Lung (tissue), 12 donors: ENCODE measurements around the gene SARNP. TPM values are rescaled to one million over a fixed set of nuclear protein-coding genes. Genes with fewer than 3 reads are reported as not detected.

ENCODE experiments used
- ATAC-seq: fragments of 200-7000 bp; cut with Tn5 transposase; one replicate; pipeline ENCODE4 v1.9.1; 2020; ENCODE audit warnings: moderate number of reproducible peaks; ENCODE audit not compliant: insufficient read depth, low FRiP score
- DNase-seq, 3 donors: peaks; one replicate each; pipeline ENCODE4 v3.0.0-alpha.2; 2013 to 2017
- H3K27ac ChIP-seq, 2 donors: one replicate each; pipeline ENCODE4 v1.5.1; 2013; ENCODE audit warnings: mild to moderate bottlenecking in 2 of 2, moderate library complexity in 2 of 2, control low read depth in 1 of 2, inconsistent platforms in 1 of 2, low read depth in 1 of 2, low read length in 1 of 2
- H3K27me3 ChIP-seq, 3 donors: one replicate each; pipeline ENCODE4 v1.5.1; 2013; ENCODE audit warnings: low read length in 2 of 3; ENCODE audit not compliant: control insufficient read depth in 3 of 3, insufficient read depth in 3 of 3
- H3K36me3 ChIP-seq, 4 donors: one replicate each; pipeline ENCODE4 v1.5.1; 2013; ENCODE audit warnings: low read length in 4 of 4, mild to moderate bottlenecking in 1 of 4, moderate library complexity in 1 of 4; ENCODE audit not compliant: control insufficient read depth in 4 of 4, insufficient read depth in 4 of 4
- H3K4me1 ChIP-seq, 5 donors: one replicate each; pipeline ENCODE4 v1.5.1; 2013; ENCODE audit warnings: low read length in 5 of 5, mild to moderate bottlenecking in 2 of 5, moderate library complexity in 1 of 5; ENCODE audit not compliant: control insufficient read depth in 5 of 5, insufficient read depth in 5 of 5
- H3K4me3 ChIP-seq: one replicate; pipeline ENCODE4 v1.5.1; 2013; ENCODE audit warnings: mild to moderate bottlenecking, control low read depth, moderate library complexity
- H3K9ac ChIP-seq, 2 donors: one replicate each; pipeline ENCODE4 v1.5.1; 2013; ENCODE audit warnings: low read length in 2 of 2, control low read depth in 1 of 2; ENCODE audit not compliant: insufficient read depth in 1 of 2
- H3K9me3 ChIP-seq, 4 donors: one replicate each; pipeline ENCODE4 v1.5.1; 2013; ENCODE audit warnings: low read length in 3 of 4, mild to moderate bottlenecking in 1 of 4, moderate library complexity in 1 of 4; ENCODE audit not compliant: control insufficient read depth in 4 of 4, insufficient read depth in 3 of 4
- WGBS, 2 donors: extraction: QIAGEN DNeasy Blood & Tissue Kit; methylation state at CpG; one replicate each; pipeline ENCODE4 v1.1.7; 2013; 5-methylcytosine and 5-hydroxymethylcytosine counted together
- polyA plus RNA-seq, 2 donors: library from polyadenylated mRNA; stranded (reverse); fragments of 200-250 nt; gene quantifications; one replicate each; pipeline ENCODE4 v1.2.1, GENCODE V29; 2013
- total RNA-seq, 2 donors: library from RNA; depleted of rRNA in 1 of 2; stranded (reverse); fragments of >200 nt in 1 of 2; gene quantifications; one replicate each; pipeline ENCODE4 v1.2.1, GENCODE V29; 2014 to 2021
- TF ChIP-seq, protein P1 (sequence below): IDR thresholded peaks from 2 replicates; pipeline ENCODE4 v1.5.1; 2012; ENCODE audit warnings: mild to moderate bottlenecking; ENCODE audit errors: control extremely low read depth, extremely low read depth
- donor health status: control.
- donor health status: control.
- donor health status: Bipolar disorder and iron deficiency.
- donor health status: healthy.
- donor health status: DM: yes; HTN: yes; CAD: no.

Gene SARNP
- total and polyA plus RNA-seq, 4 donors = 51.9 to 102 (median 82.2) TPM

DNA sequence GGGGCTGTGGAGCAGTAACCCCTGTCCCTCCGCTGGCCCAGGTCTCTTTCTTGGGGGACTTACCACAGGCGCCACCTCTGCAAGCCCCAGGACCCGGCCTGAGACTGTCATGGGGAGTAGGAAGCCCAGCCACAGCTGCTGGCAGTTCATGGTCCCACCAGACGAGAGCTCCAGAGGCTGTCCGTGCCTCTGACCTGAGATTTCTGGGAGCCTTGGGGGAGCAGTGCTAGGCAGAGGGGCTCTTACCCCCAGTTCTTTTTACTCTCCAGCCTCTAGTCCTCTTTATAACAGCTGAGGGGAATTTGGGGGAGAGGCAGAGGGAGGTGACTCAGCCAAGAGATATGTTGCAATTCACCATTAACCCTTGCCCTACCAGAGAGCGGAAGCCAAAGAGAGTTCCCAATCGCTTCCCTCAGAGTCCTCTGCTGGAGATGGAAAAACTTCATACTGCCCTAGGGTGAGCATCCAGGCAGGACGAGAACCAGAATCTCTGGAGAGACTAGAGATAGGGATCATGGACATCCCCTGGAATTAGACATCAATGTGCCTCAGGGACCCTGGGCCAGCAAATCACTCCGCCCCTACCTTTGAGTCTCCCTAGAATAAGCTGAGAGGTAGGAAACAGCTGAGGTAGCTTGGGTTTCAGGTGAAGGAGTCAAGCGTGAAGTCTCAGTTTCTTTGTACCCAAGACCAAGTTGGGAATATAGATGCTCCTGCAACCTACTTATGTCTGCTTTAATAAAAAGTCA is 25.3 kb upstream of the SARNP start, which contains the start of gene MMP19:
MMP19 (minus strand) TSS at position 256 of the 749 bp plus-strand sequence; CDS start at position 150, 106 bp downstream.
- DNase-seq (peak; percentile 77 to 92 (median 90)), ATAC-seq (peak; percentile 63)
- Histone ChIP-seq H3K9ac (peak within 1 kb of the TSS in 1 of 2 donors; percentile 70), H3K27me3 (no peaks in the 10 kb centered on the region), H3K4me3 (peak within 1 kb of the TSS; percentile 47), H3K4me1 (peaks cover 0 to 18% (median 0%) of the 10 kb centered on the region in 5 donors), H3K36me3 (peaks cover 0 to 3% (median 1%) of the 10 kb centered on the region in 4 donors), H3K27ac (peak within 1 kb of the TSS in 1 of 2 donors; percentile 51), H3K9me3 (no peaks in the 10 kb centered on the region)
- TF ChIP-seq, protein P1, sequence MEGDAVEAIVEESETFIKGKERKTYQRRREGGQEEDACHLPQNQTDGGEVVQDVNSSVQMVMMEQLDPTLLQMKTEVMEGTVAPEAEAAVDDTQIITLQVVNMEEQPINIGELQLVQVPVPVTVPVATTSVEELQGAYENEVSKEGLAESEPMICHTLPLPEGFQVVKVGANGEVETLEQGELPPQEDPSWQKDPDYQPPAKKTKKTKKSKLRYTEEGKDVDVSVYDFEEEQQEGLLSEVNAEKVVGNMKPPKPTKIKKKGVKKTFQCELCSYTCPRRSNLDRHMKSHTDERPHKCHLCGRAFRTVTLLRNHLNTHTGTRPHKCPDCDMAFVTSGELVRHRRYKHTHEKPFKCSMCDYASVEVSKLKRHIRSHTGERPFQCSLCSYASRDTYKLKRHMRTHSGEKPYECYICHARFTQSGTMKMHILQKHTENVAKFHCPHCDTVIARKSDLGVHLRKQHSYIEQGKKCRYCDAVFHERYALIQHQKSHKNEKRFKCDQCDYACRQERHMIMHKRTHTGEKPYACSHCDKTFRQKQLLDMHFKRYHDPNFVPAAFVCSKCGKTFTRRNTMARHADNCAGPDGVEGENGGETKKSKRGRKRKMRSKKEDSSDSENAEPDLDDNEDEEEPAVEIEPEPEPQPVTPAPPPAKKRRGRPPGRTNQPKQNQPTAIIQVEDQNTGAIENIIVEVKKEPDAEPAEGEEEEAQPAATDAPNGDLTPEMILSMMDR = no peak
- WGBS, 2 donors = 59 to 63% methylated on average over 10 of the region's 10 CpGs

DNA sequence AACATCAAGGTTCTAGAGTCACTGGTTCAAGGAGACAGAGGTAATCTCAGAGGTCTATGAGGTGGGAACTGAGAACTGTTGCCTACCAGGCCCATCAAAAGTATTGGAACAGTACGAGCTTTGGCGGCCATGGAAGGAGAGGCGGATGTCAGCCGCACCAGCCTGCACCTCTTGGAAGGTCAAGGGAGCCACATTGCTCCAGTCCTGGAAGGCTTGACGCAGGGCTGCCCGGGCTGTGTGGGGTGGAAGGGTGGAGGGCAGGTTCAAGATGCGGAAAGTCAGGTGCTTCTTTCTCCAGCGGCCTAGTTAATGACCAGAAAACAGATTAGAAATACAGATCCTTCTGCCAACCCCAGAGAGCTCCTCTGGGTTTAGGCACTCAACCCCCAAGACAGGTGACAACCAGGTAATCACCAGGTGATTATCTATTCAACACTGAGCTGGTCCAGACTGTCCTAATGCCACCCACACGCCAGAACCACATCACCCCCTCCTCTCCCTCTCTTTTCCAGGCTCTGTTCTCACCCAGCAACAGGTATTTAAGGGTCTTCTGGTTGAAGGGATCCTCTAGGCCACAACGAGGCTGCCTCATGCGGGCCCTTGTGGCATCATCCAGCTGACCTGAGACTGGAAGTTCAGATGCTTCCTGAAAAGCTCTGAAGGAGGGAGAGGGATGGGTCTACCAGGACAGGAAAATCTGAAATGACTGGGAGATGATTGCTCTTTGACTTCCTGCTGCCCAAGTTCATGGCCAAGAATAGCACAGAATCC is 23.2 kb upstream of the SARNP start:
- Histone ChIP-seq H3K4me3 (no peak overlapping the region), H3K27me3 (no peaks in the 10 kb centered on the region), H3K9ac (no peak overlapping the region), H3K36me3 (peaks cover 0 to 3% (median 1%) of the 10 kb centered on the region in 4 donors), H3K27ac (no peak overlapping the region), H3K4me1 (peaks cover 0 to 13% (median 0%) of the 10 kb centered on the region in 5 donors), H3K9me3 (no peaks in the 10 kb centered on the region)
- DNase-seq (no peak), ATAC-seq (no peak)
- TF ChIP-seq, protein P1 = no peak
- WGBS, 2 donors = 87 to 95% methylated on average over 11 of the region's 11 CpGs

DNA sequence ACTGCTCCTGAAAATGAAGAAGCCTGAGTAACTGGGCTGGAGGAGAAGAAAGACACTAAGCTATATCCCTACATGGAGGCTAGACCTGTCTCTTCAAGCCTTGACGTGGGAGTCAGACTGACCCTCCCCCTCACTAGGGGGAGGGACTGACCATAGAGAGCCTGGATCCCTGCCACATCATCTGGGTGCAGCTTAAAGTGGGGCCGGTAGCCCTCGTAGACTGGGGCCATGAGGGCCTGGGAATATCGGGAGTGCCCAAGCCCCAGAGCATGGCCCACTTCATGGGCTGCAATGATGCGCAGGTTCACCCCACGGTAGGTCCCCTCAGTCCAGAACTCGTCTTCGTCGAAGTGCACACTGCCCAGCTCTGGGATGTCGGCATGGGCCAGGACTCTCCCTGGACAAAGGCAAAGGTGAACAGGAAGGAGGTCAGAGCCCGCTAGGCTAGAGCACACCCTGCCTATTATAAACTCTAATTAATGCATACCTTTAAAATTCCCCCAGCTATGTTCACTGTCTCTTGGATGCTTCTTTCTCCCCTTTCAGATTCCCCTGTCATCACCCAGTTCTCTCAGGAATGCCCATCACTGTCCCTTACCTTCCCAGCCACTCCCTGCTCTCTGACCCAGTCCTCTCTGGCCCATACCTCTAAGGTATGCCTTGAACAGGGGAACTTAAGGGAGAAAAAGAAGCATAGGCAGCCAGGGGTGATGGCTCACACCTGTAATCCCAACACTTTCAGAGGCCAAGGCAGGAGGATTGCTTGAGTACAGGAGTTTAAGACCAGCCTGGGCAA is 22.0 kb upstream of the SARNP start:
- DNase-seq = no peak
- no peak for ATAC-seq
- no peaks in the 10 kb centered on the region for H3K9me3 ChIP-seq
- WGBS, 2 donors = 83 to 87% methylated on average over 11 of the region's 11 CpGs
- peaks cover 0 to 13% (median 0%) of the 10 kb centered on the region in 5 donors for H3K4me1 ChIP-seq
- H3K36me3 ChIP-seq = peaks cover 0 to 10% (median 2%) of the 10 kb centered on the region in 4 donors
- no peak overlapping the region for H3K27ac ChIP-seq
- H3K4me3 ChIP-seq = no peak overlapping the region
- H3K27me3 ChIP-seq = no peaks in the 10 kb centered on the region
- H3K9ac ChIP-seq = no peak overlapping the region
- TF ChIP-seq, protein P1 = no peak
